CD4-positive, alpha-beta T cell treated with Interleukin-4 for 1 hour (primary cell): Measurements from ENCODE around the gene IL32.
A peak's percentile ranks its signal among the peaks of the same experiment; 100 is the strongest.

ENCODE experiments used
- DNase-seq, 2 donors: peaks; one replicate each; pipeline ENCODE4 v3.0.0-alpha.2; 2020 to 2022

IL32 gene

DNA sequence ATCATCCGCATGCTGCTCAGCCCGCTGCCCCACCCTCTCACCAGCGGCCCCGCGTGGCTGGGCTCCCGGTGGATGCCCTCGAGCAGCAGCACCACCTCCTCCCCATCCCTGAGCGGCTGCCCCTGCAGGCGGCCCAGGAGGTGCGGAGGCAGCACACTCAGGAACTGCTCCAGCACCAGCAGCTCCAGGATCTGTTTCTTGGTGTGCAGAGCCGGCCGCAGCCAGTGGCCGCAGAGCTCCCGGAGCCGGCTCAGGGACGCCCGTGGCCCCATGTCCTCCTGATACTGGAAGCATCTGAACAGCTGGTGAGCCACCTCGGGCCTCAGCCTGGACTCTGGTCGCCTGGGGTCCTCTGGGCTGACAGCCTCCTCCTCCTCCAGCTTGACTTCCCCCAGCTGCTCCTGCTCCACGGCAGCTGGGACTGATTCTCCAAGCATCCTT lies 27.1 kb downstream of the IL32 start:
- no peak for DNase-seq

DNA sequence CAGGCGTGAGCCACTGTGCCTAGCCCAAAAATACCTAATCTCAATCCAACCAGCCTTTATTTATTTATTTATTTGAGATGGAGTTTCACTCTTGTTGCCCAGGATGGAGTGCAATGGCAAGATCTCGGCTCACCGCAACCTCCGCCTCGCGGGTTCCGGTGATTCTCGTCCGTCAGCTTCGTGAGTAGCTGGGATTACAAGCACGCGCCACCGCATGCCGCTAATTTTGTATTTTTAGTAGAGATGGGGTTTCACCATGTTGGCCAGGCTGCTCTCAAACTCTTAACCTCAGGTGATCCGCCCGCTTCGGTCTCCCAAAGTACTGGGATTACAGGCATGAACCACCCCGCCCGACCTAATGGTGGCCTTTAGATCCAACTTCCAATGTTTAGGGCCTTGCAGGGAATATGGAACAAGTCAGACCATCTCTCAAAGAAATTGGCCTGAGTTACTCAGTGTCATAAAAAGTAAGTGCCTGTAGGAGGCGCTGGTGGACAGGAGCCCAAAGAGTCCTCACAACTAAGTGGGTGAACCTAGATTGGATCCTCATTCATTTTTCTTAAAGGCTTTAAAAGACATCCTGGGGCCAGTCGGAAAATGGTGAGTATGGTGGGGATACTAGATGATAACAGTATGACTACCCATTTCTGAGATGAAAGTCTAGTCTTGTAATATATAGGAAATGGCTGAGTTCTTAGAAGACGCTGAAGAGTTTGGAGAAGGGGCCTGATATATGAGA lies 29.0 kb downstream of the IL32 start:
- peak; percentile 57 to 79 for DNase-seq

DNA sequence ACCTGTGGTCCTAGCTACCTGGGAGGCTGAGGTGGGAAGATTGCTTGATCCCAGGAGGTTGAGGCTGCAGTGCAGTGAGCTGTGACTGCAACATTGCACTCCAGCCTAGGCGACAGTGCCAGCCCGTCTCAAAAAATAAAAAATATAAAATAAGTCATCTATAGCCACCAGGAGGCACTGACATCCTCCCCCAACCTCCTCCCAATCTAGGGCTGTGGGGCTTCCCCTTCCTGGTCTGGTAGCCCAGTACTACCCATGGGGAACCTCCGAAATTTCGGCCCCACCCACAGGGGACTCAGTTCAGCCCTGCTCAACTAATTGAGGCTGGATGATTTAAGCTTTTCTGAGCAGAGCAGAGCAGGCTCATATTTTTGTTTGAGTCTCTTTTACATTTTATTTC lies 30.4 kb downstream of the IL32 start:
- peak; percentile 84 for DNase-seq

DNA sequence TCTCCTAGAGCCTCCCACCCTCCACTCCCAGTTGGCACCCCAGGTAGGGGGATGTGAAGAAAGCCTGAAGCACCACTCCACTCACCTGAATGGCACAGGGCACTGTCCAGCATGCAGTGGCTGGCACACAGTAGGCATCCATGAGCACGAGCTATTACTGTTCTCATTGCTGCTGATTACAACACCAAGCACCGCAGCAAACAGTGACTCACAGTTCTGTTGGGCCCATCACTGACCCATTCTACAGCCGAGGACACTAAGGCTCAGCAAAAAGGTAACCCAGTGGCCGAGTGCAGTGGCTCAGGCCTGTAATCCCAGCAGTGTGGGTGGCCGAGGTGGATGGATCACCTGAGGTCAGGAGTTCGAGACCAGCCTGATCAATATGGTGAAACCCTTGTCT lies 30.9 kb downstream of the IL32 start:
- no peak for DNase-seq

DNA sequence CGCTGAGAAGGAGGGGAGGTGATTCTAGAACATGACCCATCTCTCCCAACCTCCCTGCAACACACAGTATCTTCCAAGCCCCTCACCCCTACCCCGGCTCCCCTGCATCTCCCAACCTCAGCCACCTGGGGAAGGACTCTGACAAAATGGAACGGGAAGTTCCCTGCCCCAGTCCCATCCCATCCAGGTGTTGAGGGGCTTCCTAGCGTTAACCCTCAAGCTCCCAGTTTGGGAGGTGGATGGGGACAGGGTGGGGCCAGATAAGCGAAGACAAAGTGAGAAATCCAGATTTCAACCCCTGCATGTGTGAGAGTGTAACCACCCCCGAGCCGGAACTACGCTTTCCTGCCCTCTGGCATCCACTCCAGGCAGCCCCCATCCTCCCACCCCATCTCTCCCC lies 31.8 kb downstream of the IL32 start:
- DNase-seq, result no peak

DNA sequence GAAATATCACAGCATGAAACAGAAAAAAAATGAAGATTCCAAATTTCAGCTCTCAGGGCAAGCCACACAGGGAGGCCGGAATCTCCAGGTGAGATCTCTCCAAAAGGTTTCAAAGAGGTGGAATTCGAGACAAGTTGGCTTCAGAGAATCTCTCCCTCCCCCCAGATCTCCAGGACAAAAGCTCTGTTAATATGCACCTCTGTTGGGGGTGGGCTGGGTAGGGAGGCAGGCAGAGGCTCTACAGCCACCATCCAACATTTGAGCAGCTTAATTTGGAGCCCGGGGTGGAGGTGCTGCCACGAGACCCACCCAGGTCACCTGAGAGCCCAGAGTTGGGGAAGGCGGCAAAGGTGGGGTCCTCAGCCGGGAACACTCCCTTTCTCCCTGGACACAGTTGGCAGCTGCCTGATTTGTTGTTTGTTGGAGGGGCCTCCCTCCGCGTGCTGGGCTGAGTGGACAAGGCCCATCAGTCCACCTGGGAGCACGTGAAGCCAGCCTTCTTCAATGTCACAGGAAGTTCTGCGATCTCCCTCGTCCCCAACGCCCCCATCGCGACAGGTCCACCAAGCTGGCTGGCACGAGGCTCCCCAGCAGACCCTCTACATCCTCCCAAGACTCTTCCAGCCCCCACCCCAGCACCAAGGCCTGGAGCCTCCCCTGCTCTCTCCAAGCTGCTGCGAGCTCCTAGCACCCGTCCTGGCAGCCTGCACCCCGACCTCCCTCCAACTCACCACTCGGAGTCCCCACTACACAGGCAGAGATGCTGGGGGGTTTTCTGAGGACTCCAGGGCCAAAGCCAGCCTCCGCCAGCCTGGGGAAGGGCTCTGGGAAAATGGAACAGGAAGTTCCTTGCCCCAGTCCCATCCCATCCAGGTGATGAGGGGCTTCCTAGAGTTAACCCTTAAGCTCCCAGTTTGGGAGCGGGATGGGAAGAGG lies 33.3 kb downstream of the IL32 start, which contains the start of gene ZSCAN10:
Gene ZSCAN10, minus strand, starts transcription at position 836 of the 936 bp plus-strand sequence. CDS start 6,357 bp downstream, outside the sequence.
- DNase-seq, result no peak

DNA sequence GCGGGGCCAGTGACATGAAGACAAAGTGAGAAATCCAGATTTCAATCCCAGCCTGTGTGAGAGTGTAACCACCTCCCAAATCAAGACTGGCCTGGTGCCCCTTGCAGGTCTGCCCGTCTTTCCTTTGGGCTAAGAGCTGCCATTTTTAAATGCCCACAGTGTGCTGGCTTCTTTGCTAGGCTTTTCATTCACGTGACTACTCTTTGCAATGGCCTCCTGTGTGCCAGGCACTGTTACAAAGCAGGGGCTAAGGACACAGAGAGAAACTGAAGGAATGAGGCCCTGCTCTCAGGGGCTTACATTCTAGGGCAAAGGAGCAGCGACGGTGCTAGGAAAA lies 33.9 kb downstream of the IL32 start:
- no peak for DNase-seq

DNA sequence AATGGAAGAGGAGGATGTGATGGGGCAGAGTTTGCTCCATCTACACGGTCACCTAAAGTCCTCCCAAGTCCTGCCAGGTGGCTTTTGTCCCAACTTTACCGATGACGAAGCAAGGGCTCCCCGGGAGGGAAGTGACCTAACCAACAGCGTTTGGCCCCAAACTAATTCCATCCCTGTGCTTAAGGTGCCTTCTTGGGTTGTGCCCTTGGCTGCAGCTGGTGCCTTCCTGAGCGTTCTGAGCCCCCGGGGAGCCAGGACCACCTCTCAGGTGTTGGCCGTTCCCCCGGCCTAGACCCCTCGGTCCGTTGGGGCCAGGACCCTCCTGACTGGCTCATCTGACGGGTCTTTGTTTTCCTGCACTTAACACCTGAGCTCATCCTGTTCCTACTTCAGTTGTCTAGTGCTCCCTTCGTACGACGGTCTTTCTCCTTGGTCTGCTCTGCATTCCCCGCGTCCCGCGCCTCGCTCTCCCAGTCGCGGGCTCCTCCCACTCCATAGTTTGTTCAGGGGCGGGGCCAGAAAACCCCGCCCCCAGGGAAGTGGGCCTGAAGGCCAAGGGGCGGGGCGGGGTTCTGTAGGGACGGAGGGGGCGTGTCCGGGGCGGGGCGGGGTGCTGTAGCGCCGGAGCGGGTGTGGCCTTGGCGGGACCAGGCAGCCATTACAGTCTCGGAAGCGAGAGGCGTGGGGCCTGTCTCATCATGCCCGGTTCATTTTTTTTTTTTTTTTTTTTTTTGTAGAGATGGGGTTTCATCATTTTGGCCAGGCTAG lies 34.5 kb downstream of the IL32 start:
- DNase-seq, result peak; percentile 94 to 95

DNA sequence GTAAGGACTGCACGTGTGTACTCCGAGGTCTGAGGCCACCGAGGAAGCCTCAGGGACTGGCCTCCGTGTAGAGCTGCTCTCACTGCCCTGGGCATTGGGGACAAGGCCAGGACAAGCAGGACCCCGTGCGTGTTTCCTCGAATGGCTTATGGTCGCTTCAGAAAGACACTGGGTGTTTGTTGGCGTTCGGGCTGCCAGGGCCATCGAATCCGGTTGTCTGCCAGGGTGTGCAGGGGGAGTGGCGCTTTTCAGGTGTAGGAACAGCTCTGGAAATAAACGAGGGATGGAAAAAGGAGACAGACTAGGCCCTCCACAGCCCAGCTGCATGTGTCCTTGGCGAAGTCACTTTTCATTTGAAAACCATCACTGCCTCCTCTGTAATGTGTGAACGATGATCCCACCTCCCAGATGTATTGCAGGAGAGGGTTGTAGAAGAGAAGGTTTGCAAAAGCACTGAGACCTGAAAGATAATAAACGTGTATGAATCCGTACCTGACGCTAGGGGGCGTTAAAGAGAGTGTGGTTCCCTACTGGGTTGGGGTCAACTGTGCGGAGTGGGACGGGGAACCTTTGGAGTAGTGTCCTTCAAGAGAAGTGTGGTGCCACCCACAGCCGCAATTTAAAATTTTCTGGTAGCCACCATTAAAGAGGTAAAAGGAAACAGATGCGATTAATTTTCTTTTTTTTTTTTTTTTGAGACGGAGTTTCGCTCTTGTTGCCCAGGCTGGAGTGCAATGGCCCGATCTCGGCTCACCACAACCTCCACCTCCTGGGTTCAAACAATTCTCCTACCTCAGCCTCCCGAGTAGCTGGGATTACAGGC lies 35.8 kb downstream of the IL32 start:
- DNase-seq, result peak; percentile 38 to 74

DNA sequence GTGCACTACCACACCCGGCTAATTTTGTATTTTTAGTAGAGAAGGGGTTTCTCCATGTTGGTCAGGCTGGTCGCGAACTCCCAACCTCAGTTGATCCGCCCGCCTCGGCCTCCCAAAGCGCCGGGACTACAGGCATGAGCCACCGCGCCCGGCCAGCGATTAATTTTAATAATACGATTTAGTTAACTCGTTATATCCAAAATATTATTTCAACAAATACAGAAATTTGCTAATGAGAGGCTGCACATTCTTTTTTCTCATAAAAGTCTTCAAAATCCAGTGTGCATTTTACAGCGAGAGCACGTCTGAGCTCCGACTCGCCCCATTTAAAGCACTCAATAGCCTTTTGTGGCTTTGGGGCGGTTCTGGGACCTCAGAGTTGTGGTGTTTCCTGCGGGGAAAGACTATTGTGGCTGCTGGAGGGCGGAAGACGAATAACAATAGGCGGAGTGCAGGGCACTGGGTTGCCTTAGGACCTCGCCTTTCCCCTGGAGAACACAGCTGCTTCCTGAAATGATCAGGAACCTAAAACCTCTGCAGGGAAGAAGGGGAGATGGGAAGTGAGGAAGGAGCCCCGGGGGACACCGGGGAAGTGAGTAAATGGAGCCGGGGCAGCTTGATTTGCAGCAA lies 36.5 kb downstream of the IL32 start:
- peak in 1 of 2 donors; percentile 44 for DNase-seq

DNA sequence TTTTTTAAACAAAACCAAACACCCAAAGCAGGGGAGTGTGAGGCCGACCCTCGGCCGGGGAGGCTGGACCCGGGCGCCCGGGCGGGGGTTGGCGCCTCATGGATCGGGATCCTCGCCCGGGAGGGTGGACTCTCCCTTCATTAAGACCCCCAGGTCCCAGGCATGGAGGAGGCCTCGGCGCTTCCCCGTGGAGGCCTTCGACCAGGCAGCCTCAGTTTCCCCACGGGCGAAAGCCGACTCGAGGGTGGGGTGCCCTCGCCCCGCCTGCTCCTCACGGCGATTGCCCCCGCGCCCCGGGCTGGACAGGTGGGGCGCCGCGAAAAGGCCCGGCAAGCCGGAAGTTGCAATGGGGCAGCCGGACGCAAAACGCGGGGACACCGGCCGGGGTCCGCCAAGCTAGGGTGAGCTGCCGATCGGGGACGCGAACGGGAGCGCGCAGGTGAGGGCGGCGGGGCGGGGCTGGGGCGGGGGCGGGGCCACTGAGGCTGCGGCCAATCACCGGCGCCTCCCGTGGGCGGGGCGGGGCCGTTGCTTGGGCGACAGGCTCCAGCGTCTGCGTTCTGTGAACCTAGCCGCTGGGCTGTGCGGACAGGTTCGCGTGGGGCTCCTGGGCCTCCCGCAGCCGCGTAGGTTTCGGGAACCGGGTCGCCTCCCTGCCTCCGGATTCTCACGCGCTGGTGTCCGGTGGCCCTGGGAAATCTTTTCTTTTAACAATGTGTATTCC lies 40.9 kb downstream of the IL32 start:
- DNase-seq, result peak; percentile 93 to 94

DNA sequence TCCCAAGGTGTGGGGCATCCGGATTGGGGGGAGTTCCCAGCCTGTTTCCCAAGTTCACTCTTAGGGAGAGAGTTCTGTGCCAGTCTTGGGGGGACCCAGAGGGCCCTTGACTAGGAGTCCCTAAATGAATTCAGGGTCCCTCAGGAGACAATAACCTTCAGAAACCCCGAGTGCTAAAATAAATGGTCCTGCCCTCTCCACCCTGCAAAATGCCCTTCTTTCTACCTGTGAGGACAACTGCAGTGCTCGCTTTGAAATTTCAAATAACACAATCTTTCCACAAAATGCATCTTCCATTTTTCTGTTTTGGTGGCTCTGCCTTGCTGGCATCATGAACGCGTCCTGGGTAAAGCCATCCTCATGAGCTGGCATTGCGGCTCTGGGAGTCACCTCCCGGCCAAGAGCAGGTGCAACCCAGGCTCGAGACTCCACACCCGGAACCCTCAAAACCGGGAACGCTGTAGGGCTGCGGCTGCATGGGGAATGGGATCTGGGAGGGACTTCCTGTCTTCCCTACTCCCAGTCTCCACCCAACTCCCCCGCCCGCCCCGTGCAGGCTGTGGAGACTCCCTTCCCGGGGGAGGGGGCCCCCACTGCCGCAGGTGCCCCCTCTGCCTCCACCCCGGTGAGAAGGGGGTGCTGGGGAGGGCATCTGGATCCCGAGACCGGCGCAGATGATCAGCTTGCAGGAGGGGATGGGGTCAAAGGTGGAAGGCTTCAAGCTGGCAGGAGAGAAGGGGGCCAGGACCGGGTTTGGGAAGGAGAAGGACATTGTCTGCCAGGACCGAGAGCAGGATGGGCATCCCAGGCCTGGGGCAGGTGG lies 46.8 kb downstream of the IL32 start, which contains the start of gene ZNF205:
Gene ZNF205, plus strand, starts transcription at position 529 of the 823 bp plus-strand sequence. CDS start 845 bp downstream, outside the sequence.
- DNase-seq, result no peak

DNA sequence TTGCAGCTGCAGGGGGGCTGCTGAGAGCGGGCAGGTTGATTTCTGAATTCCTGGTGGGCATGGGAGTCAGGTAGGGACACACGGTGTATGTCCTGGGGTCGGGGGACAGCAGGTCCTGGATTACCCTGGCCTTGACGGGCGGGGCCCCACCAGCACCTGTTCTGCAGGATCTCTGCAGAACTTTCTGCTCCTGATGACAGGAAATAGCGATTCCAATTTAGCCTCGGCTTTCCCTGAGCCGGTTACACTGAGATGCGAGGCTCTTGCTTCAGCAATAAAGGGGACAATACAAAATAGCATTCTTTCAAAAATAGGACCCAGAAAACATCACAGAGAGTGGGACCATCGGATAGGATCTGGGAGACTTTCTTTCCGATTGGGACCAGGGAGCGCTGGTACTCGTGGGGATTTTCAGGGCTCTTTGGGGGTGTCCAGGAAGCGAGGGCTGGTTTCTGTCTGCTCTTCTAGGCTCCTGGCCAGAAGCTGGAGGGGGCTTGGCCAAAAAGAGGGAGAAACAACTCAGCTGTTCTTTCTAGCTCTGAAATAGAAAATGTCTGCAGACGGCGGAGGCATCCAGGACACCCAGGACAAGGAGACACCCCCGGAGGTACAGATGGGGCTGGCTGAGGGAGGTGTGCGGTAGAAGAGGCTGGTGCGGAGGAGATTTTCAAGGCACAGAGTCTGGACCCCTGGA lies 47.6 kb downstream of the IL32 start:
- DNase-seq, result no peak

DNA sequence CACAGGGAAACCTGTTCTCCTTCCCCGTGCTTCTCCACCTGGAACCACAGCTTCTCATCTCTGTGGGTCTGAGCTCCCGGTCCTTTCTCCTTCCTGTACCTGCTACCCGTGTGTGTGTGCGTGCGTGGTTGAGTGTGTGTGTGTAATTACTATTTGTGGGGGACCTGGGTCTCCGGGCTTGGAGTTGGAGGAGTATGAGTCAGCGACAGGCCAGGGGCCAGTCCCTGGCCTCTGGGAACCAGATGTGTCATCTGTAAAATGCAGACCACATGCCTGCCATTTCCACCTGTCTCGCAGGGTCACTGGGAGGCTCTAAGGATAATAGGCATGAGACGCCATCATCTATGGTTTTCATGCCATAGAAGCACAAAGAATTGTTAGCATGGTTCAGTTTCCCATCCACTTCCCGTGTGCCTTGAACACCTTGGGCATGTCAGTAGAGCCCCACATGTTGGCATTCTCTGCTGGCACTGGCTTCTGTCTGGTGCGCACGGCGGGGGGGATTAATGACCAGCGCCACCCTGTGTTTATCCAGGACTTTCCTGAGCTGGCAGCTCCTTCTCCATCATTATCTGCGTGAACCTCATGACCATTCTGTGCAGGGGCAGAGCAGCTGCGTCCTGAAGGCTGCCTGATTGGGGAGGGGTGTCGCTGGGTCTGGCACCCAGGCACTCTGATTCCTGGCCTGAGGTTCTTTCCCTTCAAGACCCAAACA lies 48.5 kb downstream of the IL32 start:
- DNase-seq, result no peak

DNA sequence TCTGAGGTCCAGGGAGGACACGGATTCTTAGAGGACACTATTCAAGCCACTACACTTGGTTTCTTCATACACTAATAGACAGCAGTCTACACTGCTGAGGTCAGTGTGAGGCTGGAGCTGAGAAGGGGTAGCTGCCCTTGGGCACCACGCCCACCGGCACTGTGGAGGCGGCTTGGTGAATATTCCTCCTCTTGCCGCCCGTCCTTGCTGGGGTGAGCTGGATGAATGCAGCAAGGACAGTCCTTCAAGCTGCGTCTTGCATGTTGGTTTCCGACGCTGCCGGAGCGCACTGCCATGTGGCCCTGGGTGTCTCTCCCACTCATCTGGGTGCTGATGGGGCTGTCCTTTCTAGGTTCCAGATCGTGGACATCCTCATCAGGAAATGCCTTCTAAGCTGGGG lies 49.6 kb downstream of the IL32 start:
- no peak for DNase-seq

DNA sequence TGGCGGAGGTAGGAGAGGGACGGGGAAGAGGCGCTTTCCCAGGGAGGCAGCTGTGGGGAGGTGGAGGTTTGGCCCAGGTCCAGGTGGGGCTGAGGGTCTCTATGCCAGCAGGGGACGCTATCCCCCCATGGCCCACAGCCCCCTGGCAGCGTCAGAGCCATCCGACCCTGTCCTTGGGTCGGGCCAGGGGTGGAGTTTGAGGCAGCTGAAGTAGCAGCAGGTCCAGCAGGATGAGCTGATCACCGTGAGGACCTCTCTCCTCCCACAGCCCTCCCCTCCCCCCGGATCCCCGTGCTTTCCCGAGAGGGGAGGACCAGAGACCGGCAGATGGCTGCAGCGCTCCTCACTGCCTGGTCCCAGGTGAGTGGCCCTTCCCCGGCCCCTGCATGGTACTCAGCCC lies 50.1 kb downstream of the IL32 start:
- DNase-seq, result no peak

DNA sequence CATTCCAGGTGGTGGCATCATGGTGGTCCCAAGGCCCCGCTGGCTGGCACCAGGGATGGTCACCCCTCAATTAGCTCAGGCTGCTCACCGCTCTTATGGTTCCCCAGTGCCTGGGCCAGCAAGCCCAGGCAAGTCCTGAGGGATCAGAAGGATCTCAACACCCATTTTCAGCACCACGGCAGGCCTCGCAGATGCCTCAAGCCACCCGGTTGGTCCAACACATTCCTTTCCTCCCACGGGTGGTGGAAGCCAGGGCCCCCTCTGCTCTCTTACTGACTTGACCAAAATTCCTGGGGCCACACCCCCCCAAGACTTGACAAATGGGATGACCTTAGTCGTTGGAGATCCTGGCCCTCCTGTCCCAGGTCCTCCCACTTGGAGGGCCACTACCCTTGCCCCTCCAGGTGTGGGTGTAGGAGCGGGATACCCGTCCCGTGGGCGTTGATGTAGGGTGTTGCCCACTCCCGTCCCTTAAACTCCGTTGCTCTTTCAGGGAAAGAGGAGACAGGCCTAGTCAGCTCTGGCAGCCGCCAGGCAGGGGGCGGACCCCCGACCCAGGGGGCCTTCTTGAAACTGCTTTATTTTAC lies 52.9 kb downstream of the IL32 start:
- DNase-seq, result no peak

DNA sequence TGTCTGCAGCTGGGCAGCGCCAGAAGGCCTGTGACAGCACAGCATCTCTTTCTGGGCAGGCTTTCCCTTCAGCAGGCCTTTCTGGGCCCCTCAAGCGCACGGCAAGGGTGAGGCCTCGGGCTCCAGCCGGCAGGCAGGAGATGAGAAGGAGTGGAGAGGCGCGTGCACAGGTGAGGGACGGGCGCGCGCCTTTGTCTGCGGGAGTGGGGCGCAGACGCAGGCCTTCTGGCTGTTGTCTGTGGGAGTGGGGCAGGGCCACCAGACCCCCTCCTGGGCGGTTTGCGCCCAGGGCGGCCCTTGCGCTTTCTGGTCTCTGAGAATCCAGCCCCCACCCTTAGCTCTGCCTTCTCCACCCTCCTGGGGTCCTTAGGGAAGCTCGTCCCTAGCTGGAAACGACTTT lies 53.4 kb downstream of the IL32 start:
- DNase-seq, result no peak
